ENCODE results near the gene TMEM145.

The TMEM145 gene

DNA sequence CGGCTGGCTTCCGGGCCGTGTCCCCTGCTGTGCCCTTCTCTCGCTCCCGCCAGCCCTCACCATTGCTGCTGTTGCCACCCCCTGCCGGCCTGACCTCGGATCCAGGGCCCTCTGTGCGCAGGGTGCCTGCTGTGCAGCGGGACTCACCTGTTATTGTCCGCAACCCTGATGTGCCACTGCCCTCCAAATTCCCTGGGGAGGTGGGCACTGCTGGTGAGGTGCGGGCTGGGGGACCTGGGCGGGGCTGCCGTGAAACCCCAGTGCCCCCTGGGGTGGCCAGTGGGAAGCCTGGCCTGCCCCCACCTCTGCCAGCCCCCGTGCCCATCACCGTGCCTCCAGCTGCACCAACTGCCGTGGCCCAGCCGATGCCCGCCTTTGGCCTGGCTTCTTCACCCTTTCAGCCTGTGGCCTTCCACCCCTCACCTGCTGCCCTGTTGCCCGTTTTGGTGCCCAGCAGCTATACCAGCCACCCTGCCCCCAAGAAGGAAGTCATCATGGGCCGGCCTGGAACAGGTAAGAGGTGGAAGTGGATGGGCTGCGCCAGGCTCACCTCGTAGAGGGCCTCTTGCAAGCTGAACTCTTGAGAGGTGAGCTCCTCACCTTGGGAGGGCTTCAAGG lies 38.9 kb upstream of the TMEM145 start:
- H2AFZ ChIP-seq (ENCODE audit: low read length) = no peak overlapping the region
- no peaks in the 10 kb centered on the region for H3K9me2 ChIP-seq (replicated peaks; ENCODE audit: insufficient read depth, low read length)
- H3K4me2 ChIP-seq (ENCODE audit: low read depth, low read length) = no peak overlapping the region
- H3F3A ChIP-seq (ENCODE audit: insufficient read depth, low read length) = peaks cover 13% of the 10 kb centered on the region
- H3K27me3 ChIP-seq (replicated peaks; ENCODE audit: insufficient read depth, low read length) = no peaks in the 10 kb centered on the region
- H4K20me1 ChIP-seq (ENCODE audit: insufficient read depth, low read length) = no peaks in the 10 kb centered on the region
- no peaks in the 10 kb centered on the region for H3K36me3 ChIP-seq (replicated peaks; ENCODE audit: insufficient read depth, low read length)
- H3K27ac ChIP-seq (ENCODE audit: low read length) = no peak overlapping the region
- DNase-seq = no peak
- H3K9me3 ChIP-seq (replicated peaks; ENCODE audit: insufficient read depth, low read length) = no peaks in the 10 kb centered on the region
- TF ChIP-seq CTCF (IDR thresholded peaks at IDR 0.05; ENCODE audit: low read length) (no peak), EZH2phosphoT487 (IDR thresholded peaks at IDR 0.05; ENCODE audit: low read length) (no peak), EZH2 (optimal IDR thresholded peaks at IDR 0.05; ENCODE audit: low read depth, low read length) (no peak)
- H3K79me2 ChIP-seq (ENCODE audit: low read length) = peaks cover 56% of the 10 kb centered on the region
- no peak overlapping the region for H3K4me3 ChIP-seq (ENCODE audit: low read length)
- H3K4me1 ChIP-seq (ENCODE audit: low read length) = peaks cover 12% of the 10 kb centered on the region
- no peak overlapping the region for H3K9ac ChIP-seq (ENCODE audit: low read length)

DNA sequence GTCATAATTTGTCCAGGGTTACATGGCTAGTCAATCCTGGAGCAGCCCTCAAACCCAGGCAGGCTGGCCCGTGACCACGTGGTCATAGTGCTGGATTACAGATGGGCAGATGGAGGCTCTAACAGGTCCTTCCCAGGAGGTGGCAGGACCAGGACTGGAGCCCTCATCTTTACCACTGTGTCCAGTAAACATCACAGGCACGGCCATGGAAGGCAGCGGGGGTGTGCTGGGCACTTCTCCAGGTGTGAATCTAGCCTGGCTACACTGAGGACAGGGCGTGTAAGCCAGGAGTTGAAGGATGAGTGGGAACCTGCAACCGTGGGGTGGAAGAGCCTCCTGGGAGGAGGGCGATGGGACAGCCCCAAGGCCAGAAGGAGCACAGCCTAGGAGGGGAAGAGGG lies 38.0 kb upstream of the TMEM145 start:
- Histone ChIP-seq H3K4me1 (ENCODE audit: low read length) (peaks cover 16% of the 10 kb centered on the region), H3F3A (ENCODE audit: insufficient read depth, low read length) (peaks cover 6% of the 10 kb centered on the region), H3K4me2 (ENCODE audit: low read depth, low read length) (no peak overlapping the region), H3K27me3 (replicated peaks; ENCODE audit: insufficient read depth, low read length) (no peaks in the 10 kb centered on the region), H3K79me2 (ENCODE audit: low read length) (peaks cover 47% of the 10 kb centered on the region), H2AFZ (ENCODE audit: low read length) (no peak overlapping the region), H4K20me1 (ENCODE audit: insufficient read depth, low read length) (no peaks in the 10 kb centered on the region), H3K27ac (ENCODE audit: low read length) (no peak overlapping the region), H3K36me3 (replicated peaks; ENCODE audit: insufficient read depth, low read length) (no peaks in the 10 kb centered on the region), H3K9me3 (replicated peaks; ENCODE audit: insufficient read depth, low read length) (no peaks in the 10 kb centered on the region), H3K9ac (ENCODE audit: low read length) (no peak overlapping the region), H3K4me3 (ENCODE audit: low read length) (no peak overlapping the region), H3K9me2 (replicated peaks; ENCODE audit: insufficient read depth, low read length) (no peaks in the 10 kb centered on the region)
- no peak for DNase-seq
- no peak for TF ChIP-seq EZH2phosphoT487 (IDR thresholded peaks at IDR 0.05; ENCODE audit: low read length)
- TF ChIP-seq EZH2 (optimal IDR thresholded peaks at IDR 0.05; ENCODE audit: low read depth, low read length) = no peak
- TF ChIP-seq CTCF (IDR thresholded peaks at IDR 0.05; ENCODE audit: low read length) = no peak

DNA sequence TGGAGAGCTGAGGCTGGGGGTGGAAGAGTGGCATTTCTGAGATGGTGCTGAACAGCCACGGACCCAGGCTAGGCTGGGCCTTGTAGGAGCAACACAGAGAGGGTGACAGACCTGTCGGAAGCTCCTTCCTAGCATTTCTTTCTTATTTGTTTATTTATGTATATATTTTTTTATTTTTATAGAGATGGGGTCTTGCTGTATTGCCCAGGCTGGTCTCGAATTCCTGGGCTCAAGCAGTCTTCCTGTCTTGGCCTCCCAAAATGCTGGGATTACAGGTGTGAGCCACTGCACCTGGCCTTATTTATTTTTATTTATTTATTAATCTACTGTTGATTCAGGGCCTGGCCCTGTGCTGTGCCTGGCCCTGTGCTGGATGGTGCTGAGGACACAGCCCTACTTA lies 37.6 kb upstream of the TMEM145 start:
- H3F3A ChIP-seq (ENCODE audit: insufficient read depth, low read length) = peaks cover 2% of the 10 kb centered on the region; the same call in 1 of the 2 replicates
- H3K4me2 ChIP-seq (ENCODE audit: low read depth, low read length) = no peak overlapping the region
- no peaks in the 10 kb centered on the region for H4K20me1 ChIP-seq (ENCODE audit: insufficient read depth, low read length)
- H3K4me3 ChIP-seq (ENCODE audit: low read length) = no peak overlapping the region
- no peaks in the 10 kb centered on the region for H3K36me3 ChIP-seq (replicated peaks; ENCODE audit: insufficient read depth, low read length)
- H3K9ac ChIP-seq (ENCODE audit: low read length) = no peak overlapping the region
- DNase-seq = peak; percentile 2
- no peak overlapping the region for H3K27ac ChIP-seq (ENCODE audit: low read length)
- TF ChIP-seq EZH2phosphoT487 (IDR thresholded peaks at IDR 0.05; ENCODE audit: low read length) = no peak
- no peak for TF ChIP-seq CTCF (IDR thresholded peaks at IDR 0.05; ENCODE audit: low read length)
- TF ChIP-seq EZH2 (optimal IDR thresholded peaks at IDR 0.05; ENCODE audit: low read depth, low read length) = no peak
- no peaks in the 10 kb centered on the region for H3K9me3 ChIP-seq (replicated peaks; ENCODE audit: insufficient read depth, low read length)
- H3K79me2 ChIP-seq (ENCODE audit: low read length) = peaks cover 43% of the 10 kb centered on the region
- peaks cover 16% of the 10 kb centered on the region for H3K4me1 ChIP-seq (ENCODE audit: low read length)
- H2AFZ ChIP-seq (ENCODE audit: low read length) = no peak overlapping the region
- no peaks in the 10 kb centered on the region for H3K27me3 ChIP-seq (replicated peaks; ENCODE audit: insufficient read depth, low read length)
- H3K9me2 ChIP-seq (replicated peaks; ENCODE audit: insufficient read depth, low read length) = no peaks in the 10 kb centered on the region

Measured in MM.1S (cell line).